OCI-LY7 (cell line): ENCODE results near the gene CLDN16.

Experiments
- EZH2phosphoT487 ChIP-seq: fragments of 200-600 bp; sonication (generic); IDR thresholded peaks from 2 replicates; pipeline ENCODE4 v1.6.1; 2018; ENCODE audit warnings: low read depth, borderline replicate concordance, mild to moderate bottlenecking, mixed run types, antibody characterized with exemption, low read length, moderate library complexity, mixed read lengths
- TF ChIP-seq, protein P1 (sequence below): fragments of 200-600 bp; sonication (generic); conservative IDR thresholded peaks from 2 replicates; pipeline ENCODE4 v1.5.1; 2014; ENCODE audit warnings: mild to moderate bottlenecking, antibody characterized with exemption, low read length, moderate library complexity, mixed read lengths

GRCh38 chr3:190362258-190362657 lies 25.7 kb upstream of the CLDN16 start:
- TF ChIP-seq, protein P1, sequence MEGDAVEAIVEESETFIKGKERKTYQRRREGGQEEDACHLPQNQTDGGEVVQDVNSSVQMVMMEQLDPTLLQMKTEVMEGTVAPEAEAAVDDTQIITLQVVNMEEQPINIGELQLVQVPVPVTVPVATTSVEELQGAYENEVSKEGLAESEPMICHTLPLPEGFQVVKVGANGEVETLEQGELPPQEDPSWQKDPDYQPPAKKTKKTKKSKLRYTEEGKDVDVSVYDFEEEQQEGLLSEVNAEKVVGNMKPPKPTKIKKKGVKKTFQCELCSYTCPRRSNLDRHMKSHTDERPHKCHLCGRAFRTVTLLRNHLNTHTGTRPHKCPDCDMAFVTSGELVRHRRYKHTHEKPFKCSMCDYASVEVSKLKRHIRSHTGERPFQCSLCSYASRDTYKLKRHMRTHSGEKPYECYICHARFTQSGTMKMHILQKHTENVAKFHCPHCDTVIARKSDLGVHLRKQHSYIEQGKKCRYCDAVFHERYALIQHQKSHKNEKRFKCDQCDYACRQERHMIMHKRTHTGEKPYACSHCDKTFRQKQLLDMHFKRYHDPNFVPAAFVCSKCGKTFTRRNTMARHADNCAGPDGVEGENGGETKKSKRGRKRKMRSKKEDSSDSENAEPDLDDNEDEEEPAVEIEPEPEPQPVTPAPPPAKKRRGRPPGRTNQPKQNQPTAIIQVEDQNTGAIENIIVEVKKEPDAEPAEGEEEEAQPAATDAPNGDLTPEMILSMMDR: no peak
- TF ChIP-seq EZH2phosphoT487: no peak
